ENCODE measurements around the gene TCF4.

The TCF4 gene

DNA sequence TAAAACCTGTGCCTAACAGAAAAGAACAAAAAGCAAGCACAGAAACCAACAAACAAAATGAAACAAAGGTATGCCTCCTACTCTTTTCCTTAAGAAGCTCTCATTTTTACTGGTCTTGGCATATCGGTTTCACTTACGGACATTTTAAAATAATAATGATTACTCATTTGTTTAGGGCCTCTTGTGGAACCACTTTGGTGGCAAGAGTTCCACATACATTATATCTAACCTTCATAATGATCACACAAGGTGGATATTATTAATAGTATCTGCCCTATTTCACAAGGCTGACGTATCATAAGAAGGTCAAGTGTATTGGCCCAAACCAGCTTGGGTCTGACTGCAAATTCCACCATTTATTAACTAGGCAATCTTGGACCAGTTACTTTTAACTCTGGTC lies 304.7 kb downstream of the TCF4 start:
- no peak for DNase-seq

DNA sequence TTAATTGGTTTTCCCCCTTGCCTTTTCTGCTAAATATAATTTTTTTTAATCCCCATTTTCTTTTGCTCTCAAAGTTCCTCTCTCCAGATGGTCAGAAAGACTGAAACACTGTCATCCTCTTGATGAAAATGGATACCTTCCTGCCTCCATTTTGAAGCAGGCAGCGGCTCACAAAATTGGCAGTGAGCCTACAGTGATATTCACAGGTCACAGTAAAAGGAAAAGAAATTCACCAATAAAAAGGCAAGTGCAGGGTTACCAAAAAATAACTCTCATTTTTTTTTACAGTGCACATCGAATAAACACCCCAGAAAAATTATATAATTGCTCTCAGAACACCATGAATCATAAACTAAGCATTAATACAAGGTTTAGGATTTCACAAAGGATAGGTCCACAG lies 307.5 kb downstream of the TCF4 start:
- DNase-seq: no peak

DNA sequence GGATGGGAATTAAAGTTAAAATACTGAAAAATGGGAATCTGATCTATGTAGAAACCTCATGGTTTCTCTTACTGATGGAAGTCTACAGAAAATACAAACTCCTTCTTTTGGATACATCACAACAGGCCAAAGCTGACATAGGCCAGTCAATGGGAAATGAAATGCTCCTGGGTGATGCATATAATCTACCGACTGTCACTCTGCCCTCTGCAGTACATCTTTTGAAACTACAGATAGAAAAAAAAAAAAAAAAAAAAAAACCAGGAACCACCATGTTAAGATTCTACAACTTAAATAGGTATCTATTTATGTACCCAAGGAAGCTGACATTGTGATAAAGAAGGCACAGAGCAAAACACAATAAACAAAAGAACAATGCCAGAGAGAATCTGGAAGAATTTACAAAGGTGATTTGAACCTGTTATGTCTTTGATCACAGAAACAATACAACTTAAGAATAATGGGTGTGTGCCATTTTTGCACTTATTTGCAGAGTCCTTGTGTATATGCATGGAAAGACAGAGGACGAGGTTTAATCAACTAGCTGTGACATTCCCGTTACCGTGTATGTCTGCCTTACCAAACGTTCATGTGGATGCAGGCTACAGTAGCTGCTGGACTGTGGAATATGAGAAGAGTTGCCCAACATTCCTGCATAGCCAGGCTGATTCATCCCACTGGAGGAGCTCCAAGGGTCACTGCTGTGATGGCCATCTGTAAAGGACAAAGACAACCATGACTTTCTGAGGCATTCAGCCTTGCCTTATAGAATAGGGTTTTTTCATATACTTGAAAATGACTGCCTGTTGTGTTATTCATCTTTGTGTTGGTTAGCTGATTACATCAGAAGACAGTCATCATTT lies 312.7 kb downstream of the TCF4 start:
- no peak for DNase-seq

DNA sequence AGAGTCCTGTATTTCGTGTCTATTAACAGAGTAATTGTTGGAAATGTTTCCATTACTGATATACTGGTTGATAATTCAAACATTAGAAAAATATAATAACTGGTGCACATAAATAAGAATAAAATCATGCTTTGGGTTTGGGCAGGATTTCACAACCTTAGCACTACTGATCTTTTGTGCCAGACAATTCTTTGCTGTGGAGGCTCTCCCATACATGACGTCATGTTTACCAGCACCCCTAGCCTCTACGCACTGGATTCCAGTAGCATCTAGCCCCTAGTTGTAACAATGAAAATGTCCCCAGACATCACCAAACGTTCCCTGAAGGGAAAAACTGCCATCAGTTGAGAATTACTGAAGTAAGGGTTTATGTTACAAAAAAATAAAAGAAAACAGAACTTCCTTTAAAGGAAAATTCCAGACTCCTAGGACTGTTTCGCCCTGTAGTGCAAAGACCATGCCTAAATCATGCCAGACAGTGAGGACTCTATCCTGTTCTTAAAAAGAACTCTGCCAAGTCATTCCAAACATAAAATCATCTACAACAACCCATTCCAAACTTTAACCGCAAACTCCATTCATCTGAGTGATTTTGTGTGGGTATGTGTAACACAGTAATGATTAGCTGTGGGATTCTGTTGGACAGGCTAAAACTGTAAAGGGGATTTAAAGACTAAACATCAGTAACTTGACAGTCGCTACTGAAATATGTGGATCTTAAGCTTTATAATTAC lies 315.3 kb downstream of the TCF4 start:
- DNase-seq: no peak

DNA sequence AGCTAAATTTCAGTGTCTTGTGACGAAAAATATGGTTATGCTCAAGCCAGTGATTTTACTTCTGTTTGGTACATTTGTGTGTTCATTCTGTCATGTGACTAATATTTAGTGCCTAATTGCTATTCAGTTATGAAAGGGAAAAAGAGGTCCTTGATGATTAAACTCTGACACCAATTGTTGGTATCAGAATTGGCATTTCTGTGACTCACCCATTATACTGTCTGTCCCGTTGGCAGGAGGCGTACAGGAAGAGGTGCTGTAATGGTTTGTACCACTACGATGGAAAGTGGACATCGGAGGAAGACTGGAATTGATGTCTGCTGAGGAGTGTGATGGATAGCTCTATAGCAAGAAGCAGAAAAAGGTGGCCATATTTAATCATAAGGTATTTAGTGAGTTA lies 318.4 kb downstream of the TCF4 start:
- DNase-seq: no peak

DNA sequence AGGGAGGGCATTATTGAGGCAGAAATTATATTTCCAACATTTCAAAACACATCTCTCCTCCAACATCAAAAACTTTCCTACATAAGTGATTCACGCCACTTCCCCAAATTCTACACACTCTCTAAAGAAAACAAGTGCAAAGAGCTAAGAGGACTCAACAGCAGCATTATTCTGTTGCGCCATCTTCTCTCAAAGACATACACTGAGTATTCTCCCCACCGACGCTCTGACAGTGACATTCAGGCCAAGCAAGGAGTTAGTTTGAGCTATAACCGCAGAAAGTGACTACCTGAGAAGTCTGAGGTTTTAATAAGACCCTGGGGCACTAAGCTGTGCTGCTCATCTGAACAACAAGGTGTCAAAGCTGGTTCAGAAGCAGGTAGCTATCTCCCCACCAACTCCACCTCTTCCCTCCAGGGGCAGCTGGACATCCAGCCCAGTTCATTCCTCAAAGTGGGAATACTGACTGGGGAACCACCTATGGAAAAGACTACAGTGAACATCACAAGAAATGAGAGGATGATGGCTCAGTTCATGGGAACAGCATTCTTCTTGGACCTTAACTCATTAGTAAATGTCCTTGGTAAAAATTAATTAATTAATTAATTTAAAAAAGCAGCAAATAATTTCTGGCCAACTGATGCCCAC lies 319.2 kb downstream of the TCF4 start:
- DNase-seq: no peak

DNA sequence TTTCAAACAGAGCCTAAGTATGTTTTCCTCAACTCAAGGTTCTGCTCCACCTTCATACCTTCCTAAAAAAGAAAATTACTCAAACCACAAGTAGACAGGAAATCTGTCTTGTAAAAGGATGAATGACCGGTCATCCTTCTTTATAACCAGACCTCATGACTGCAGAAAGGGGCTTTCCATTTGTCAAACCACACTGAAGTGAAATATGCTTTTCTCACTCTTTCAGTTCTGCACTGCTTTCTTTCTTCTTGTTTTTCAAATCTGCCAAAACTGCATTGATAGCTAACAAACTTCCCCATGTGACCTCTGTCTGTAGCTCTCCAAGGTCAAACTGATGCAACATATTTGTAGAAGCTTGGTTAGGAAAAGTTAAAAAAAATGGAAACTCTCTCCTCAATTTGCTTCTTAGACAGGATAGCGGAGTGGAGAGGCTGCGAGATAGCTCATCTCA lies 319.8 kb downstream of the TCF4 start:
- DNase-seq: no peak

DNA sequence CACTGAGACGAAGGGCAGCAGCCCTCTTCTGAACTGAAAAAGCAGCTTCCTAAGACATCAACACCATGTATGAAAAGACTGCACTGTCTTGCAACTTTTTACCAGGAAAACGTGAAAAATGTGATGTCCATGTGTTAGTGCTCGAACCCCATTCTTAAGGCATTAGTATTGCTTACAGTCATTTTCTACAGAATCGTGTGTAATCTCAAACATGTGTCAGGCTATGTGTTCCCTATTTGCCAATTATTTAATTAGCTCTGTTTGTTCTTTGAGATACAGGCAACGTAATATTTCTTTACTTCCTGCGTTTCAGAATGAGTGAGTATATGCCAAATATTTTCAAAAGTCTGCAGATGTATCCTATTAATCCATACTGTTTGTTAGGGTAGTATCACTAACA lies 321.0 kb downstream of the TCF4 start:
- DNase-seq: no peak

DNA sequence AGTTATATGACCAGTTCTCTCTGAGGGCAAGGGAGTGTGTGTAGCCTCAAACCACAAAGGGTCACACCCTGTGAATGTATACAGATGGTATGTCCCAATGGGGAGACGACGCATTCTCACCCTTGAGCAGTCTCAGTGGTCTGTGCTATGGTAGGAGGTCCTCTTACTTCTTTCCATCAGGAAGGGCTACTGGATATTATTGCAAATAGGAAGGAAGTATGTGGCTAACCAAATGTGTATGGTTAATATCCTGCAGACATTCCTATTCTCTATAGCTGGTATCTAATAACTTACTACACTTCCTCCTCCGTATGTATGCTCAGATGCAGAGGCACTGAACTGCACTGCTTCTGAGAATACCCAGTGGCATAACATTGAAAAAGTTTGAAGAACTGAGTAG lies 322.0 kb downstream of the TCF4 start:
- DNase-seq: peak; percentile 6

DNA sequence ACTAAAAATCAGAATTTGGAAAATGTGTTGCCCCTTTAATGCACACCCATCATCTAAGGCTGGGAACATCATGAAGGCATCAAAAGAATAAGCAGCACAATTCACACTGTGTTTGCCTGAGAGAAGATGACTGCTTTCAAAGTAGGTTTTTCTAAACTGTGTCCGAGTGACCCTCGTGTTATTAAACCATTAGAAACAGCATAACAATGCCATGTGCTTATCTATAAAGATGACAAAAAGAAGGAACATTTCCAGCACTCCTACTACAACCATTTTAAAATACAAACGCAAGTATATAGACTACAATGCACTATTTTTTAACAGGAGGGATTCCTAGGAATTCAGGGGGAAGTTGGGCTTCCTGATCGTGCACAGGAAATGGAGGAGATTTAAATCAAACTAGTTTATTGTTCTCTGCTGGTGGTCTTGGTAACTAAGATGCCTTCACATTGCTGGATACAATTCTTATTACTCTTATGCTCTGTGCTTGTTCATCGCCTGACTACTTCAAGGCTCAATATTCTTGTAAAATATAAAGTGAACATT lies 322.8 kb downstream of the TCF4 start:
- DNase-seq: no peak

DNA sequence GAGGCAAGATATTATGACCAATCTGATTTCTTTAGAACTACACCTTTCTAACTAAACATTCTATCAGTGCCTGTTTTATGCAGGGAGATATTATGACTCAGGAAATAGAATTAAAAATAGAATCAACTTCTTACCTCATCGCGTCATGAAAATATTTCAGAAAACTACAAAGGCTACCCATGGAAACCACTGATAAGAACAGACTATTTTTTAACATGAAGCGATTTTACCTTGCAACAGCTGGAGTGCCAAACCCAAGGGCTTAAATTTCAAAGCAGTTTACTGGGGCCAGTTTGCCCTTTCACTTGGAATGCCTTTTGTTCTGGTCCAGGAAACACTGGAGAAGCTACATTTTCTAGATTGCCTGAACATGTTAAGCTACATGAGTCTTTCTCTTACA lies 323.9 kb downstream of the TCF4 start:
- no peak for DNase-seq

DNA sequence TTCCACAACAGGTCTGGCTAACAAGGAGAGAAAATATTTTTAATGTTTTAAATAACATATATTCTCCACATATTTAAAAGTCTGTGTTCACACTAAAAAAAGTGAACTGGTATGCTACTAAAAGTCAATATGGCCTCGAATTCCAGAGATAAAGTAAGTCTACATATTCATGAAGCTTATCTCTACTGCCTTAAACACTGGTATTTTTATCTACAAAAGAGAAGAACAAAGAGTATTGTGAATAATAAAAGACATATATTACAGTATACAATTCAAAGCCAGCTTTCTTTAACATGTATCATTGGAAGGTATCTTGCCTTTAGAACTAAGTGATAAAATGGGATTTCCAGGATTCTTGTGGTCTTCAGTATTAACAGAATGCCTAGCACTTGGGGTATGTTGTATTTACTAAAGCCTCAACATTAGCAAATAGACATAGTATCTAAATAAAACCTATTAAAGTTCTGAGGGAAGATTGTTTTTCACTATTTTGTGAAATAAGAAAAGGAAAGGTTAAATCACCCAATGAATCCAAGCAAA lies 325.9 kb downstream of the TCF4 start:
- no peak for DNase-seq

DNA sequence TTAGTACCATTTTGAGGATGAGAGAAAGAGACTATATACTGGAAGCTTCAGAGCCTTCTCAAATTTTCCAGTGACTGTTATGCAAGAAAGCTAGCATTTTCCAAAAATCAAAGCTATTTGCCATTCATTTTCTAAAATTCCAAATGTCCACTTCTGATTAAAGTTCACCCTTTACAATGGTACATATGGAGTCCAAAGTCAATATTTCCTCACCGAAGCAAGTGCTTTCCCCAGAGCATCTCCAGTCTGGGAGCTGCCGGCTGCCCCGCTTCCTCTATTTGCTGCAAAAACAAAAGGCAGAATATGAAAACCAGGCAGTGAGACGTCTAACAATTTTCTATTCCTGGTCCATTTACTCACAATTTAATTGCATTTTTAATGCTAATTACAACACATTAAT lies 326.7 kb downstream of the TCF4 start:
- DNase-seq: no peak

DNA sequence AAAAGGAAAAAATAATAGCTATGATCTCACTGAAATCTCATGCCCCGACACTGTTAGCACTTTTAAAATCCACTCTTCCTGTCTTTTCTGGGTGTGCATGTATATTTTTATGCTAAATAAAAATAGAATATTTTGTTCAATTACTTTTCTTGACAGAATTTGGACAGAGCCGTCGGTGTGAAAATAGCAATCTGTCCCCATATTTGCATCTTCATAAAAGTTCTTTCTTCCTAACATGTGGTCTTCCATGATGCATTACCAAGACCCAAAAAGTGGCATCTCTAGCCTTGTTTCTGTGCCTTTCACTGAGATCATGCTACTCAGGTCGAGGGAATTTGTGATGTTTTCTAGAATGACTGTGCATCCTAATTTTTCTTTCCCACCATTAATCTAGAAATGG lies 329.9 kb downstream of the TCF4 start:
- DNase-seq: no peak

DNA sequence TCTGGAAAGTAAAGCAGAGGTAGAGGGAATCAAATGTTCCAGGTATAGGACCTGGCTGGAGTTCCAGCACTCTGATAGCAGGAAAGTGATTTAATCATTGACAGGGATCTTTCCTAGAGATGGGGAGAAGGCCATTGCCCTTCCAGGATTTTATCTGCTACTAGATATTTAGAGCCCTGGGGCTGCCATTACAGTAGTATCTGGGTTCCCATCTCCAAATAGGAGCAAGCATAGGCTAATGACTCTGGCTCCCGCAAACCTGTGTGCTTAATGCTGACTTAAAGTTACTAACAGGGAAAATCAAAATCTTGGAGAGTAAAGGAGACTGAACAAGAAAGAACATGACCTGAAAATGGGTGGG lies 331.1 kb downstream of the TCF4 start:
- DNase-seq: no peak

DNA sequence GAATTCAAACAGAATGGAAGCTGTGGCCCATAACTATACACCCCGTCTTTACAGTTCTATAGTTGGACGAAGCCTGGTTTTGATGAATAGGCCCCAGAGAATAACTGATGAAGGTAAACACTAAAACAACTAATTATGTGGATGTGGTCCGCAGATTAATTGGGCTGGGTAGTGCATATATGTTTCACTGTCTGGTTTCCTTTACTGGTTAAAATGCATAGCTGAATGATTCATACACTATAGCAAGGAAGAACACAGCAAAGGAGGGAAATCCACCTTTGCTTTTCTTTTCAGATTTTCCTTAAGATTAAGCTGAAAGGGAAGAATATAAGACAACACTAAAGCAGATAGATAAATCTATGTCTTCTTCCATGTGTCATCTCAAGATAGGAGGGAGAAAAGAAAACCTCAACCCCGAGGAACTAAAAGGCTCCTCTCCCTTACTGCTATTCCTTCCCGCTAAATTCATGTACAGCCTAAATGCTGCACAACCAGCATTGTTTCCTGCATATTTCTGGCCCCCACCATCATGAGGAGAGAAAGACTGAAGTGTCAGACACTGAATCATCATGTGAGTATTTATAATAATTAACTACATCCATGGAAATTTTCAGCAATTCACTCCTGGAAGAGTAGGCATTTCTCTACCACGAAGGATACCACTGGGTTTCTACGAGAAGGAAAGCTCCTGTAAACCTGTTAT lies 331.6 kb downstream of the TCF4 start:
- DNase-seq: no peak

DNA sequence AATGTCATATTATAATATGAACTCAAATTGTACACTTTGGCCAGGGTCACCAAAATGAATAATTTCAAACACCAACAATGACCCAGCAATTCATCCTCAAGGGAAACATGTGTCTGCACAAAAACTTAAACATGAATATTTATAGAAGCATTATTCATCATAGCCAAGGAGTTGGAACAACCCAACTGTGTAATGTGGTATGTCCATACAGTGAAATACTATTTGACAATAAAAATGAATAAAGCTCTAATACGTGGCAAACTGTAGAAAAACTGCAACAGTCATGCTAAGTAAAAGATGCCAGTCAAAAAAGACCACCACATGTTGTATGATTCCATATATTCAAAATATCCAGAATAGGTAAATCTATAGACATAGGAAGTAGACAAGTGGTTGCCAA lies 334.2 kb downstream of the TCF4 start:
- DNase-seq: no peak

DNA sequence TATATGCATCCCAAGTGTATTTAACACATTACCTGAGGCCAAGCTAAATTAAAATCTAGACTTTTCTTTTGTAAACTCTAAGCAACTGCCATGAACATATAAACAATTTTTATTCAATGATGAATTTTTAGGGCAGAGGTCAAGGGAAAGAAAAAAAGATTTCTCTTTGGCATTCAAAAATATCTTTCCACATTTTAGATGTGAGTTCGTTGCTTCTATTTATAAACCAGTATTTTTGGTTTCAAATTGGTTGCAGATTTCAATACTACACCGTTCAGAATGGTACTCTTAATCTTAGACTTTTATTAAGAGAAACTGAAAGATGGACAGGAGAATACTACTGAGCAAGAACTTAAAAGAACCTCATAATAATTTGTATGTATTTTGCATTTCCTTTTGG lies 335.1 kb downstream of the TCF4 start:
- no peak for DNase-seq

DNA sequence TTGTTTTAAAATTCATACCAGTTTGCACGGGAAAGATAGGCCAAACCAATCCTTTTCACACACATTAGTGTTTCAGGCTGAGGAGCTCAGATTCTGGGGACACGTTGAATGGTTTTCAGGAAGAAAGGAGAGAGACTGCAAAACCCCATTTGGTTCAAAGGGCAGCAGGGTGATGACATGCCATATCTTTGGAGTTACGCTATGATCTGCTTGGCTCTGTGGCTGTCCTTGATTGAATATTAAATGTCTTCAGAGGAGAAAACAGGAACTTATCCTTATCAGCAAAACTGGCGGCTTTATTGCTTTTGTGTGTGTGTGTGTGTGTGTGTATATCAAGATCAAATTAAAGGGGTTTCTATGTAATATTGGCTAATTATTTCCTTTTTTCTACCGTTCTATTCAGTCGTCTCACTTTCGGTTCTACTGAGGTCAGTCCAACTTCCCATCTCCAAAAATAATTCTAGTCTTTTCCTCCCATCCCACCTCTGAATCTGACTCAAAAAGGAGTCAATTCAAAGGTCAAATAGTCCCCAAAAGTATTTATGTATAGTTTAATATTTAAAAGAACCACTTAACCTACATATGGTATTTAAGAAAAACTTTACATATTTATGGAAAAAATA lies 335.8 kb downstream of the TCF4 start:
- no peak for DNase-seq

DNA sequence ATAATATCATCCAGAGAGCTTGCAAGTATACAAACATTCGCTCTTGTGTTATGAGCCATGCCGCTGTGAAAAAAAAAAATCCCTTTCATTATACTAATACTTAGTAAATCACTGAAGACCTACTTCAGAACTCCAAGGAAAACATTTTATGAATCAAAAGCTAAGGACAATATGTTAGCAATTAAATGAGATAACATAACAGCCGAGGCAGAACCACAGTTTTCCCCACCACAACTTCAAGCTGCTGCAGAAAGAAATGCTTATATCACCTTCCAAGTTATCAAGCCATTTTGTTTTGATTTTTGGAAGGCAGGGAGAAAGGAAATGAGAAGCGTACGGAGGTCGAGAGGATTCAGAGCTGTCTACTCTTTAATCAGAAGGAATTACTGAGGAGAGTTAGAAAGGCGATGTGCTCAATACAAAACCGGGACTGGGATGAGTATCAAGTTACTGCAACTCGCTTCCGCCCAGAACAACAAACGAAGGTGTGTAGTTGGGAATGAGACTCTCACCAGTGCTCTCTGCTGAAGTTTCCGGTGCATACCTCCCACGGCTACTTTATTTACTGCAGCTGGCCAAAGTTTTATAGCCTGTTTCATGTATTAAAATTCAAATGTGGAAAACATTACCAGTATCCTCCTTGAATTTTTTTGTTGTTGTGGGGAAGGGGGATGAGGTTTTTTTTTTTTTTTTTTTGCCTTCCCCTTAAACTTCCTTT lies 336.6 kb downstream of the TCF4 start:
- DNase-seq: no peak

DNA sequence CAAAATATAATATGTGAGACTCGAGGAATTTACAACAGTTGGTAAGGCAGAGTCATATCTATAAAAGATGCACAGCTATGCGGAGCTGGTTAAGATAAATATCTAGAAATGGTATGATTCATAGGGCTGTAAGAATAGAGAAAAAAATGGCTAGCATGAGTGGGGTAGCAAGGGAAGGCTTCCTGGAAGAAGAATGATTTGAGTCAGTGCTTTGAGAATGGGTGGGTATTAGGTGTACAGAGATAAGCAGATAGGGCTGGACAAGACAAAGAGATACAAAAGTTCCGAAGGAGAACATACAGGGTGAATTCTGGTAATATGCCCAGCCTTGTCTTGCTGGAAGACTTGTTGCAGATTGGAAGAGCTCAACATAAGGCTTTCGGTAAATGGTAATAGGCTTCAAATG lies 337.2 kb downstream of the TCF4 start:
- no peak for DNase-seq

DNA sequence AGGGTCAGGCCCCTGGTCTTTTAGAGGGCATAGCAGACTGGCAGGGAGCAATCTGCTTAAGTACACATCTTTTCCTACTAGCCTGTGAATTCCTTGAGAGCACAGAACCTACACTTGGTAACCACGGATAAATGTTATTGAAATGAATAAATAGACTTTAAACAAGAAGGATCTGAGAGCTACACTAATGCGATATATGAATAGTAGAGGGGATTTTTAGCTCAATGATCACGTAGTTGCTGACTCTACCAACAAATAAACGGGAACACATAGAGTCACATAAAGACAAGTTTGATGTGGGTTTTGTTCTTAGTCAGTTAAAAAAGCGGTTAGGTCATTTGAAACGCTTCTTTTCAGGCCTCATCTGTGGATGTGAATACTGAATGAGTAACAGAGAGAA lies 338.4 kb downstream of the TCF4 start:
- no peak for DNase-seq

All from CD4-positive, alpha-beta T cell treated with Interferon gamma for 1 hour (primary cell).